ENCODE data around the gene HYI. TPM values are rescaled to one million over a fixed set of nuclear protein-coding genes. Genes with fewer than 3 reads are reported as not detected.
"Not testable (repeated sequence)": the region's sequence is repeated elsewhere in the genome, so short reads cannot be mapped to it uniquely, and the experiment has no call there.

HYI gene
- total RNA-seq, 2 donors from 2014 or later: 9.9 to 10.6 TPM

DNA sequence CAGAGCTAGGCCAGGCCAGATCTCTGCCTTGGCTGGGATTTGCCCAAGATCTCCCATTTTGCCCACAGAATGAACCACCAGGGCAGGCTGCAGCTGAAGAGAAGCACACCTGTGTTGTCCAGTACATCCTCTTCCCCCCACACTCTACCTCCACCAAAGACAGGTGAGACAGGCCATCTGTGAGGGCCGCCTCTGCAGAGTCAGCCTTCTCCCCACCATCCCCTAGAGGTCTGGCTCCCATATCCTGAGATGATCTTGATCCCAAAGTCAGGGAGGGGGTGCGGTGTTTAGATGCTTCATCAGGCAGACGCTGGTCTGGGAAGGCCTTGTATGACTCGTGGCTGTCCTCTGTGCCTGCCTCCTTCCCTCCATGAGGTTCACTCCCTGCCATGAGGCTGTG lies 28.7 kb downstream of the HYI start:
- Mint-ChIP-seq H3K27ac (peak overlapping the region; percentile 17), H3K4me1 (ENCODE audit: low read depth) (no peaks in the 10 kb centered on the region), H3K36me3 (ENCODE audit: insufficient read depth in 2 of 2) (peaks cover 5 to 7% of the 10 kb centered on the region in 2 donors), H3K27me3 (ENCODE audit: low read depth) (no peaks in the 10 kb centered on the region), H3K9me3 (no peaks in the 10 kb centered on the region), H3K4me3 (no peak overlapping the region)
- DNase-seq (no peak), ATAC-seq (replicated peaks in 1 of 2) (no peak)

DNA sequence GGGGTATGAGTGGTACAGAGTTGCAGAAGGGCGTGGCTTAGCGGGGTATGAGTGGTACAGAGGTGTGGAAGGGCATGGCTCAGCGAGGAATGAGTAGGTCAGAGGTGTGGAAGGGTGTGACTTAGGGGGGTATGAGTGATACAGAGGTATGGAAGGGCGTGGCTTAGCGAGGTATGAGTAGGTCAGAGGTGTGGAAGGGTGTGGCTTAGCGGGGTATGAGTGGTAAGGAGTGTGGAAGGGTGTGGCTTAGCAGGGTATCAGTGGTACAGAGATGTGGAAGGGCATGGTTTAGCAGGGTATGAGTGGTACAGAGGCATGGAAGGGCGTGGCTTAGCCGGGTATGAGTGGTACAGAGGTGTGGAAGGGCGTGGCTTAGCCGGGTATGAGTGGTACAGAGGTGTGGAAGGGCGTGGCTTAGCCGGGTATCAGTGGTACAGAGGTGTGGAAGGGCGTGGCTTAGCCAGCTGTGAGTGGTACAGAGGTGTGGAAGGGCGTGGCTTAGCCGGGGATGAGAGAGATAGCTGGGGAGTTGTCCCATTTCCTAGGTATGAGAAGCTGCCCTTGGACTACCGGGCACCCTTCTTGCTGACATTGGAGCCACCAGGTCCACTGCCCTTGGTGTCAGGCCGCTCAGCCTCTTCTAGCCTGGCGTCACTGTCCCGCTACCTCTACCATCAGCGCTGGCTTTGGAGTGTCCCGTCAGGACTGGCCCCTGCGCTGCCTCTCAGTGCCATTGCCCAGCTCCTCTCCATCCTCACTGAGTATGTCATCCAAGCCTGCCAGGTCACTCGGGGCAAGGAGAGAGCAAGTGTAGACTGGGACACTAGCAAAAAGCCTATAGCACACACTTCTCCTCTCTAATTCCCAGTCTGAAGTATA lies 29.8 kb downstream of the HYI start:
- DNase-seq: peak in 1 of 2 donors; percentile 19
- H3K36me3 Mint-ChIP-seq (ENCODE audit: insufficient read depth in 2 of 2): peaks cover 5% of the 10 kb centered on the region in 2 donors
- no peak overlapping the region for H3K27ac Mint-ChIP-seq
- H3K27me3 Mint-ChIP-seq (ENCODE audit: low read depth): no peaks in the 10 kb centered on the region
- H3K4me3 Mint-ChIP-seq: no peak overlapping the region
- no peaks in the 10 kb centered on the region for H3K9me3 Mint-ChIP-seq
- ATAC-seq (replicated peaks in 1 of 2): peak; percentile 69 to 70
- H3K4me1 Mint-ChIP-seq (ENCODE audit: low read depth): no peaks in the 10 kb centered on the region

DNA sequence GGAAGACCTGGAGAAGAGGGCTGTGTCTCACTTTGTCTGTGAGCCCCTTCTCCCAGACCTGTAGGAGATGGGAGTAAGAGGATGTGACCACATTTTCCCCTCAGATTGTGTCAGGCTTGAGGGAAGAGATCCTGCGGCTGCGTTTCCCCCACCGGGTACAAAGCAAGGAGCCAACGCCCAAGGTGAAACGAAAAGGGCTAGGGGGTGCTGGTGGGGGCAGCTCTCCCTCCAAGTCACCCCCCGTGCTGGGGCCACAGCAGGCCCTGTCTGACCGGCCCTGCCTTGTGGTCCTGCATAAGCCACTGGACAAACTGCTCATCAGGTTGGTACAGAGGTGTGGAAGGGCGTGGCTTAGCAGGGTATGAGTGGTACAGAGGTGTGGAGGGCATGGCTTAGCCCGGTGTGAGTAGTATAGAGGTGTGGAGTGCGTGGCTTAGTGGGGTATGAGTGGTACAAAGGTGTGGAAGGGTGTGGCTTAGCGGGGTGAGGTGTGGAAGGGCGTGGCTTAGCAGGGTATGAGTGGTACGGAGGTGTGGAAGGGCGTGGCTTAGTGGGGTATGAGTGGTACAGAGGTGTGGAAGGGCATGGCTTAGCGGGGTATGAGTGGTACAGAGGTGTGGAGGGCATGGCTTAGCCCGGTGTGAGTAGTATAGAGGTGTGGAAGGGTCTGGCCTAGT lies 30.6 kb downstream of the HYI start:
- ATAC-seq (replicated peaks in 1 of 2): peak; percentile 20 to 28
- H3K36me3 Mint-ChIP-seq (ENCODE audit: insufficient read depth in 2 of 2): peaks cover 5% of the 10 kb centered on the region in 2 donors
- no peak overlapping the region for H3K27ac Mint-ChIP-seq

DNA sequence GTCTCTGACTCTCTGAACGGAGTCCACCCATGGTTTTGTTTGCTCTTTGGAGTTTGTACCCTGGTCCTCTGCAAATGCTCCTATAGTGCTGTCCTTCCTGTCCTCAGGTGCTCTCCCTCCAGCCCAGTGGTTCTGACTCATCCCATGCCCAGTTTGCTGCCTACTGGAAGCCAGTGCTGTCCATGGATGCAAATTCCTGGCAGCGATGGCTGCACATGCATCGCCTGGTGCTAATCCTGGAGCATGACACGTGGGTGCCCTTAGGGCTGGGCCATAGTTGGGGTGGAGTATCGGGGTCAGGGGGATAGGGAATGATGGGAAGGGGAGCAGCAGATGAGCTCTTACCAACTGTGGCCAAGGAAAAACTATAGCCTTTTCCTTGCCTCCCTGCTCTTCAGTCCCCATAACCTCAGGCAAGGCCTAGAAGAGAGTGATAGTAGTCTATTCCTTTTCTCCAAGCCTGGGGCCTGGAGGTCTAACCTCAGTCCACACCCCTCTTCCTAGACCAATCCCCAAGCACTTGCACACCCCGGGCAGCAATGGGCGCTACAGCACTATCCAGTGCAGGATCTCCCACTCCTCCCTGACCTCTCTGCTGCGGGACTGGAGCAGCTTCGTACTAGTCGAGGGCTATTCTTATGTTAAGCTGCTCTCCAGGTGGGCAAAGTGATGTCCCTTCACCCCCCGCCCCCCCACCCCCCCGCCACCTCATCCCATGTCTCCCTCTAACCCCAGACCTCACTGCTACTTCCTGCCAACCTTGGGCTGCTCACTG lies 31.6 kb downstream of the HYI start:
- ATAC-seq (replicated peaks in 1 of 2): no peak
- Mint-ChIP-seq H3K36me3 (ENCODE audit: insufficient read depth in 2 of 2) (peaks cover 5% of the 10 kb centered on the region in 2 donors), H3K4me3 (no peak overlapping the region)

More for the DNA sequence above, 30.6 kb downstream of the HYI start:
- no peak overlapping the region for H3K4me3 Mint-ChIP-seq
- no peaks in the 10 kb centered on the region for H3K9me3 Mint-ChIP-seq
- H3K4me1 Mint-ChIP-seq (ENCODE audit: low read depth): no peaks in the 10 kb centered on the region
- DNase-seq: no peak
- H3K27me3 Mint-ChIP-seq (ENCODE audit: low read depth): no peaks in the 10 kb centered on the region

DNA sequence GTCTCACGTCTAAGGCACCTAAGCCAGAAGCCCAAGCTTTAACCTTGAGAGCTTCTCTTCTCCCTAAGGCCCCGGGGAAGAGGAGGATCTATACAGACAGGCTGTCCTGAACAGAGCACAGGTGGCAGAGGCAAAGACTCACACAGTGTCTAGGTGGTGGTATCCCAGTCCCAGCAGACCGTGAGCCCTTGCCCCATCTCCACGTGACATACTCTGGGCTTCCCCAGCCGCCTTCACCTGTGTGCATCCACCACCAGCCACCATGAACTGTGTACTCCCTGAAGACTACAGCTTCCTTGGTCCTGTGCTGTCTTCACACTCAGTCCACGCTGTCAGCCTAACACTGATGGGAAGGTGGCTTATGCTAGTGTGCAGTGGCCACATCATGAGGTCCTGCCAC lies 32.3 kb downstream of the HYI start:
- no peak for ATAC-seq (replicated peaks in 1 of 2)
- Mint-ChIP-seq H3K9me3 (no peaks in the 10 kb centered on the region), H3K27ac (no peak overlapping the region), H3K27me3 (ENCODE audit: low read depth) (no peaks in the 10 kb centered on the region), H3K36me3 (ENCODE audit: insufficient read depth in 2 of 2) (peaks cover 0 to 5% of the 10 kb centered on the region in 2 donors), H3K4me1 (ENCODE audit: low read depth) (no peaks in the 10 kb centered on the region), H3K4me3 (no peak overlapping the region)
- DNase-seq: no peak

More for the DNA sequence above, 31.6 kb downstream of the HYI start:
- no peaks in the 10 kb centered on the region for H3K27me3 Mint-ChIP-seq (ENCODE audit: low read depth)
- no peak overlapping the region for H3K27ac Mint-ChIP-seq
- no peaks in the 10 kb centered on the region for H3K9me3 Mint-ChIP-seq
- no peaks in the 10 kb centered on the region for H3K4me1 Mint-ChIP-seq (ENCODE audit: low read depth)
- no peak for DNase-seq

DNA sequence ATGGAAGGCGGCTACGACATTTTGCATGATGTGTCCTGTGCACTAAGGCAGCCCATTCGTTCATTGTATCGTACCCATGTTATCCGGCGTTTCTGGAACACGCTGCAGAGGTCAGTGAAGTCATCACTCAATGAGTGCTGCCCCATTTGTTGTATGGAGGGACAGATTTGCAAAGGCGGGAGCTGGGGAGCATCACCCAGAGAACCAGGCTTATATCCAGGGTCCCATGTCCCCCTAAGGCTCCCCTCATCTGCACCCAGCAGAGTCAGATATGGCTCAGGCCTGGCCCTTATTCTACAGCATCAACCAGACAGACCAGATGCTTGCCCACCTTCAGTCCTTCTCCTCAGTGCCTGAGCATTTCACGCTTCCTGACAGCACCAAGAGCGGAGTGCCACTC lies 32.9 kb downstream of the HYI start:
- Mint-ChIP-seq H3K36me3 (ENCODE audit: insufficient read depth in 2 of 2) (peaks cover 0 to 5% of the 10 kb centered on the region in 2 donors), H3K9me3 (no peaks in the 10 kb centered on the region), H3K4me1 (ENCODE audit: low read depth) (no peaks in the 10 kb centered on the region), H3K27ac (no peak overlapping the region), H3K27me3 (ENCODE audit: low read depth) (no peaks in the 10 kb centered on the region), H3K4me3 (no peak overlapping the region)
- DNase-seq (no peak), ATAC-seq (replicated peaks in 1 of 2) (no peak)

DNA sequence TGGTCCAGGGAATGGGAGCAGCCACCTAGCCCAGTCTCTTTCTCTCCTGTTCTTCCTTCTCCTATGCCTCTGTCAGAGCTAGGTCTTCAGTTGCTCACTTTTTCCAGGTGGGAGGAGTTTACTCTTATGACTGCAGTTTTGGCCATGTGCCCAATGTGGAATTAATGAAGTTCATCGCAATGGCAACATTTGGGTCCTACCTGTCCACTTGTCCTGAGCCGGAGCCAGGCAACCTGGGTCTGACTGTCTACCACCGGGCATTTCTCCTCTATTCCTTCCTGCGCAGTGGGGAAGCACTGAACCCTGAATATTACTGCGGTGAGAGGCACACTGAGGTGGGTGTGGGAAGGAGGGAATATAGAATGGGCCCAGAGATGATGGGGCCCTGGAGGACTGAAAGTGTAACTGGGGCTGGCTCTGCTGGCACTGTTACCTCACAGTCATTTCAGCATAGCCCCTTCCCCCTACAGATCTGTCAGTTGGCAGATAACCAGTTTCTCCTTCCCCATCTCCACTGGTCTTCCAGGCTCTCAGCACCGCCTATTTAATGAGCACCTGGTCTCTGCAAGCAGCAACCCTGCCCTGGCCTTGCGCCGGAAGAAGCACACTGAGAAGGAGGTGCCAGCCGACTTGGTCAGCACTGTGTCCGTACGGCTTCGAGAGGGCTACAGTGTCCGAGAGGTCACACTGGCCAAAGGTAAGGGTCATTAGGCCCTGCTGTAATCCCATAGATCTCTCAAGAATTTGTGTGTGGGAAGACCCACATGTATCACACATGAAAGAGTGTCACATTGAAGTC lies 33.9 kb downstream of the HYI start:
- Mint-ChIP-seq H3K27me3 (ENCODE audit: low read depth) (no peaks in the 10 kb centered on the region), H3K4me1 (ENCODE audit: low read depth) (no peaks in the 10 kb centered on the region), H3K27ac (no peak overlapping the region), H3K4me3 (no peak overlapping the region), H3K9me3 (no peaks in the 10 kb centered on the region), H3K36me3 (ENCODE audit: insufficient read depth in 2 of 2) (peaks cover 3 to 5% of the 10 kb centered on the region in 2 donors)
- DNase-seq (no peak), ATAC-seq (replicated peaks in 1 of 2) (no peak)

DNA sequence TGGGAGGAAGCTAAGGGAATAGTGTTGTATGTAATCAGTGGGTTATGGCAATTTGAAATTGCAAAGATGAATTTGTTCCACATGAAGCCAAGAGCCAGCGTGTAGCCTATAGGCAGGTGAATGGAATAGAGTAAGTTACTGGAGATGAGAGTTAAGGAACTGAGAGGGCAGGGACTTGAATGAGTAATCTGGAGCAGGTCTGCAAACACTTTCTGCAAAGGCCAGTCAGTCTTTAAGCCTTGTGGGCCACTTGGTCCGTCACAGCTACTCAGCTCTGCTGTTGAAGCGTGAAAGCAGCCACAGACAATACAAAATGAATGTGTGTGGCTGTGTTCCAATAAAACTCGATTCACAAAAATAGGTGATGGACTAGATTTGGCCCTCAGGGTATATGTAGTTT lies 34.9 kb downstream of the HYI start:
- H3K9me3 Mint-ChIP-seq: no peaks in the 10 kb centered on the region
- ATAC-seq (replicated peaks in 1 of 2): no peak
- H3K27ac Mint-ChIP-seq: no peak overlapping the region
- no peaks in the 10 kb centered on the region for H3K4me1 Mint-ChIP-seq (ENCODE audit: low read depth)
- no peaks in the 10 kb centered on the region for H3K27me3 Mint-ChIP-seq (ENCODE audit: low read depth)
- H3K4me3 Mint-ChIP-seq: no peak overlapping the region
- peaks cover 1 to 6% of the 10 kb centered on the region in 2 donors for H3K36me3 Mint-ChIP-seq (ENCODE audit: insufficient read depth in 2 of 2)
- DNase-seq: no peak

DNA sequence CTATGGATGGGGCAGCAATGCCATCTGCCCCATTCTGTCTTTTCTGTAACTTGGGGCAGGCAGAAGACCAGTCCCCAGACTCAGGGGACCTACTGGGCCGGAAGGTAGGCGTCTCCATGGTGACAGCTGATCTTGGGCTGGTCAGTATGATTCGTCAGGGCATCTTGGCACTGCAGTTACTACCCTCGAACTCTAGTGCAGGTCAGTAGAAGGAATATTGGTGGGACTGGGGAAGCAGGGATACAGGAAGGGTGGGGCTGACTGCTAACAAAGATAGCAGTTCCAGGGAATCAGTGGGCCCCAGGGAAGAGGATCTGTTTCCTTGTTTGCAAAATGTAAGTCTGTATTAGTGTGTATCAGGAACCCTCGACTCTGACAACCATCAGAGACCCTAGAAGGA lies 37.8 kb downstream of the HYI start:
- no peak overlapping the region for H3K27ac Mint-ChIP-seq
- H3K9me3 Mint-ChIP-seq: no peaks in the 10 kb centered on the region
- H3K27me3 Mint-ChIP-seq (ENCODE audit: low read depth): no peaks in the 10 kb centered on the region
- DNase-seq: no peak
- peaks cover 1 to 13% of the 10 kb centered on the region in 2 donors for H3K36me3 Mint-ChIP-seq (ENCODE audit: insufficient read depth in 2 of 2)
- H3K4me1 Mint-ChIP-seq (ENCODE audit: low read depth): no peaks in the 10 kb centered on the region
- H3K4me3 Mint-ChIP-seq: no peak overlapping the region
- no peak for ATAC-seq (replicated peaks in 1 of 2)

DNA sequence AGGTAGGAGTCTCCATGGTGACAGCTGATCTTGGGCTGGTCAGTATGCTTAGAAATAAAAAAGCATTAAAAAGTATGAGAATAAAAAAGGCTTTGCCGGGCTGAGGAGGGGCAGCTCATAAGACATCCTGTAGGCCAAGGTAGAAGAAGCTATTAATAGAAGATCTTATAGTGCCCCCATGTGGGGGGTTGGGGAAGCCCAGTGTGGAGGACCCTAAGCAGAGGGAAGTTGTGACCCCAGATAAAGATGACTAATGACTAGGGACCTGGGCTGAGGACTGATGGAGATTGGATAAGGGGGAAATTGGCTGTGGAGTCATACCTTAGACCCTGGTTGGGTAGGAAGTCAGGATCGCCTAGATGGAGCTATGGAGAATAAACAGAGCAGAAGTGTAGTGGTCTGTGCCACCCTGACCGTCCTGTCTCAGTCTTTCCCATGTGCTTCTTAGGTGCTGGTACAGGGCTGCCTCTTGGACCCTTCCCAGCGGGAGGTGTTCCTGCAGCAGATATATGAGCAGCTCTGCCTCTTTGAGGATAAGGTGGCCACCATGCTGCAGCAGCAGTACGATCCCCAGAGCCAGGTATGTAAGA lies 39.0 kb downstream of the HYI start:
- Mint-ChIP-seq H3K4me1 (ENCODE audit: low read depth) (no peaks in the 10 kb centered on the region), H3K36me3 (ENCODE audit: insufficient read depth in 2 of 2) (peaks cover 0 to 13% of the 10 kb centered on the region in 2 donors), H3K4me3 (no peak overlapping the region), H3K9me3 (no peaks in the 10 kb centered on the region), H3K27ac (peak overlapping the region; percentile 3), H3K27me3 (ENCODE audit: low read depth) (no peaks in the 10 kb centered on the region)
- DNase-seq (peak; percentile 66 to 67), ATAC-seq (replicated peaks in 1 of 2) (peak; percentile 85 to 88)

DNA sequence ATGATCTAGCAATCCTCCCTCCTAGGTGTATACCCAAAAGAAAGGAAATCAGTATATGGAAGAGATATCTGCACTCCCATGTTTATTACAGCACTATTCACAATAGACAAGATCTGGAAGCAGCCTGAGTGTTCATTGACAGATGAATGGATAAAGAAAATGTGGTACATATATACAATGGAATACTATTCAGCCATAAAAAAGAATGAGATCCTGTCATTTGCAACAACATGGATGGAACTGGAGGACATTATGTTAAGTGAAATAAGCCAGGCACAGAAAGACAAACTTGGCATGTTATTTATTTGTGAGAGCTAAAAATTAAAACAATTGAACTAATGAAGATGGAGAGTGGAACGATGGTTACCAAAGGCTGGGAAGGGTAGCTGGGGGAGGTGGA lies 40.3 kb downstream of the HYI start:
- H3K4me1 Mint-ChIP-seq (ENCODE audit: low read depth); H3K27me3 Mint-ChIP-seq (ENCODE audit: low read depth); ATAC-seq (replicated peaks in 1 of 2); H3K27ac Mint-ChIP-seq; H3K4me3 Mint-ChIP-seq; DNase-seq; H3K9me3 Mint-ChIP-seq: not testable (repeated sequence)
- peaks cover 6 to 21% of the 10 kb centered on the region in 2 donors for H3K36me3 Mint-ChIP-seq (ENCODE audit: insufficient read depth in 2 of 2)

DNA sequence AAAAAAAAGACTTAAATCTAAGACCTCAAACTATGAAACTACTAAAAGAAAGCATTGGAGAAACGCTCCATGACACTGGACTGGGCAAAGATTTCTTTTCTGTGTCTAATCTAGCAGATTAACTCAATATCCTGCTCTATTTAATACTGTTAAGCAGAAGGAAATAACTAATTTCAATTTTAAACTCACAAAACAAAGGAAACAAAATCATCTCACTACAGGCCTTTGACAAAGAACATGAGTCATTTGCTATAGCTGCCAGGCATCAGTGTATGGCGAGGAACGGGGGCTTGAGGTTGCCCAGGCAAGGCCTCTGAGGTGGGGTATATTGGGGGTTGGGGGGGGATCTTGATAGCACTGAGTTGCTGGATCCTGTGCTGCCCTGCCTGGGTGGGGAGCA lies 43.2 kb downstream of the HYI start:
- DNase-seq (no peak), ATAC-seq (replicated peaks in 1 of 2) (no peak)
- Mint-ChIP-seq H3K9me3 (no peaks in the 10 kb centered on the region), H3K27ac (no peak overlapping the region), H3K4me3 (no peak overlapping the region), H3K27me3 (ENCODE audit: low read depth) (no peaks in the 10 kb centered on the region), H3K36me3 (ENCODE audit: insufficient read depth in 2 of 2) (peaks cover 8 to 27% of the 10 kb centered on the region in 2 donors), H3K4me1 (ENCODE audit: low read depth) (no peaks in the 10 kb centered on the region)
